ENCODE results near the gene SFR1.
A peak's percentile ranks its signal among the peaks of the same experiment; 100 is the strongest.

SFR1 gene

GRCh38 chr10:104113376-104113956, 8.5 kb upstream of the SFR1 start:
- DNase-seq, result no peak
- Histone ChIP-seq H3K9me3 (no peaks in the 10 kb centered on the region), H3K4me1 (no peaks in the 10 kb centered on the region), H3K4me3 (ENCODE audit: low read depth, low read length) (no peak overlapping the region), H3K36me3 (no peaks in the 10 kb centered on the region), H3K27me3 (no peaks in the 10 kb centered on the region)
- no peak for TF ChIP-seq CTCF (IDR thresholded peaks at IDR 0.05; ENCODE audit: low read depth, low read length)

DNA sequence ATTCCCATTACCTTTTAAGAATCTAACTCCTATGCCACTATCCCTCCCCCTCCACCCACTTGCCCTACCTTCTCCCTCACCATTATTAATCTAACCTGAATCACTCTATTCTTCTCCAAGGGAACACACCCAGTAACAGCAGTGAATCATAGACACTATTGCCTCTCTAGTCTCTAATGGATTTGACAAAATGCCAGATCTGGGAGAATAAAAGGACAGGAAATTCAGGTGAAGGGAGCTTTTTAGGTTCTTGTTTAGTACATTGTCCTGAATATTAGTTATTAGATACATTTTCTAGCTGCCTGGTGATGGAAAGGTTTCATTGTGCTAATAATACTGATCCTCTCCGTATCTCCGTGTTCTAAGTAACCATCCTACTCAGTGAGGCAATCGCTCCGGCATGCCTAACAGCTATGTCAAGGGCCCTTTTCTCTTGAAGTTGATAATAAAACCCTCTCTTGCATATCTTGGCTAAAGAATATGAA, 4.1 kb upstream of the SFR1 start:
- no peak for TF ChIP-seq CTCF (IDR thresholded peaks at IDR 0.05; ENCODE audit: low read depth, low read length)
- no peaks in the 10 kb centered on the region for H3K9me3 ChIP-seq
- no peak overlapping the region for H3K4me3 ChIP-seq (ENCODE audit: low read depth, low read length)
- peaks cover 5% of the 10 kb centered on the region for H3K4me1 ChIP-seq
- H3K36me3 ChIP-seq, result no peaks in the 10 kb centered on the region
- no peaks in the 10 kb centered on the region for H3K27me3 ChIP-seq
- no peak for DNase-seq

DNA sequence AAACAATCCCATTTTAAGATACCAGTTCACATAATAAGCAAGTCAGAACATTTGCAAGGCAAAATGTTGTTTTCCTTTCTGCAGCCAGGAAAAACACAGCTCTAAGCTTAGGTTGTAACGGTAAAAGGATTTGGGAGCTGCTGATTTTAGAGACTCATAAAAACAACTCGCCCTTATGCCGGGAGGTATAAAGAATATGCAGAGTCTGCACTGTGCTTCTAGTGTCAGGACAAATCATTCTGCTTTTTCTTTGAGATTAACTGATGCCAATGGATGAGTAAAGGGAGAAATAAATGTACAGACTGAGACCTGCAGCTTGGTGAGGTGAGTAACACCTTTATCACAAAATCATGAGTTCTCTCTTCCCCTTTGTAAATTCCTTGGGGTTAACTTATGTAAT, 2.0 kb upstream of the SFR1 start:
- H3K4me1 ChIP-seq, result peaks cover 5% of the 10 kb centered on the region
- H3K27me3 ChIP-seq, result no peaks in the 10 kb centered on the region
- no peak for DNase-seq
- no peaks in the 10 kb centered on the region for H3K36me3 ChIP-seq
- H3K4me3 ChIP-seq (ENCODE audit: low read depth, low read length), result no peak overlapping the region
- no peak for TF ChIP-seq CTCF (IDR thresholded peaks at IDR 0.05; ENCODE audit: low read depth, low read length)
- H3K9me3 ChIP-seq, result no peaks in the 10 kb centered on the region

- H3K27me3 ChIP-seq, result no peaks in the 10 kb centered on the region
- no peaks in the 10 kb centered on the region for H3K36me3 ChIP-seq
- H3K4me3 ChIP-seq (ENCODE audit: low read depth, low read length), result peak overlapping the region; percentile 83
- H3K9me3 ChIP-seq, result no peaks in the 10 kb centered on the region
- DNase-seq, result no peak
- TF ChIP-seq CTCF (IDR thresholded peaks at IDR 0.05; ENCODE audit: low read depth, low read length), result no peak
- H3K4me1 ChIP-seq, result peaks cover 5% of the 10 kb centered on the region
These were observed 1.5 kb upstream of the SFR1 start for GRCh38 chr10:104120512-104120902.

DNA sequence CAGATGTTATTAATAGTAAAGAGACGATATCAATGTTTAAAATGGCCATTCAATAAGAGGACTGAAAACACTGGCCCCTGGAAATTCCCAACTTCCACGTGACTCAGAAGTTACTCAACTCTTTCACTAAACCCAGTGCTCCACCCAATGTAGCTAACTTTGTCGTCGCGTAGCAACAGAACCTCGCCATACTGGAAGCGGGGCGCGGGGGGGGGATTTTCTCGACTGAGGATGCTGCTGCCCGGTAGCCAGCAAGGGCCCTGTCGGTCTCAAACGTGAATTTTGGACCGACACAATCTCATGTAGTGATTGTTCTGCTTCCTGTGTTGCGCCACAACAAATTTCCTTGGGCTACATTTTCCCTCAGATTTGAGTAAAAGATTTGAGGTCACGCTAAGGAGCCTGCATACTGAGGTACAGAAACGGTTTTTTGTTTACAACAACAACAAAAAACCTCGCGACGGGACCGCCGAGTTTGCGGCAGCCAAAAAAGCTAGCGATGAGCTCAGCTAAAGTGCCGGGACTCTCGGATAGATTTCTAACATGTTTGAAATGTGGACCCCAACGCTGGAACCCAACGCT, 977 bp upstream of the SFR1 start:
- Histone ChIP-seq H3K4me1 (peaks cover 5% of the 10 kb centered on the region), H3K9me3 (no peaks in the 10 kb centered on the region), H3K4me3 (ENCODE audit: low read depth, low read length) (peak overlapping the region; percentile 83), H3K36me3 (no peaks in the 10 kb centered on the region), H3K27me3 (no peaks in the 10 kb centered on the region)
- TF ChIP-seq CTCF (IDR thresholded peaks at IDR 0.05; ENCODE audit: low read depth, low read length), result no peak
- peak; percentile 63 for DNase-seq

Data from BE2C (cell line).